Liver (tissue), 9 donors: ENCODE measurements around the gene PDS5A. TPM values are rescaled to one million over a fixed set of nuclear protein-coding genes. Genes with fewer than 3 reads are reported as not detected.

Experiments used
- DNase-seq: peaks from one replicate; pipeline ENCODE4 v3.0.0-alpha.2; 2017; ENCODE audit warnings: low spot score
- H3K27ac ChIP-seq, 2 donors: one replicate each; pipeline ENCODE4 v1.7.0; 2013; ENCODE audit warnings: inconsistent platforms in 2 of 2, low read length in 2 of 2, control low read depth in 1 of 2, low read depth in 1 of 2, mild to moderate bottlenecking in 1 of 2
- H3K27me3 ChIP-seq, 4 donors: one replicate each; pipeline versions ENCODE4 v1.6.1 to v1.7.0; 2013; ENCODE audit warnings: low read length in 3 of 4, inconsistent platforms in 1 of 4, mild to moderate bottlenecking in 1 of 4, moderate library complexity in 1 of 4; ENCODE audit not compliant: control insufficient read depth in 4 of 4, insufficient read depth in 4 of 4
- H3K36me3 ChIP-seq, 4 donors: one replicate each; pipeline versions ENCODE4 v1.6.1 to v1.7.0; 2013; ENCODE audit warnings: low read length in 3 of 4, mild to moderate bottlenecking in 3 of 4, low read depth in 1 of 4, moderate library complexity in 1 of 4; ENCODE audit not compliant: control insufficient read depth in 4 of 4, insufficient read depth in 3 of 4
- H3K4me1 ChIP-seq, 4 donors: one replicate each; pipeline versions ENCODE4 v1.6.1 to v1.7.0; 2013; ENCODE audit warnings: low read length in 3 of 4, mild to moderate bottlenecking in 3 of 4, moderate library complexity in 1 of 4; ENCODE audit not compliant: control insufficient read depth in 4 of 4, insufficient read depth in 4 of 4
- H3K4me3 ChIP-seq, 3 donors: one replicate each; pipeline versions ENCODE4 v1.6.1 to v1.7.0; 2013; ENCODE audit warnings: low read length in 3 of 3, control low read depth in 1 of 3, low read depth in 1 of 3, mild to moderate bottlenecking in 1 of 3
- H3K9ac ChIP-seq, 2 donors: one replicate each; pipeline ENCODE4 v1.7.0; 2013; ENCODE audit warnings: low read length in 2 of 2, mild to moderate bottlenecking in 2 of 2, moderate library complexity in 2 of 2, control low read depth in 1 of 2, low read depth in 1 of 2
- H3K9me3 ChIP-seq, 4 donors: one replicate each; pipeline versions ENCODE4 v1.6.1 to v1.7.0; 2013; ENCODE audit warnings: low read length in 3 of 4; ENCODE audit not compliant: control insufficient read depth in 4 of 4
- ATF3 ChIP-seq: IDR thresholded peaks from 2 replicates; pipeline ENCODE4 v1.6.1; 2016; ENCODE audit warnings: antibody characterized with exemption
- CTCF ChIP-seq: fragments of 150-350 bp; IDR thresholded peaks from 2 replicates; pipeline ENCODE4 v1.5.1; 2017; ENCODE audit warnings: improper control_type of control experiment, low read depth, low read length; ENCODE audit not compliant: missing input control
- FOXA1 ChIP-seq: IDR thresholded peaks from 2 replicates; pipeline ENCODE4 v1.6.1; 2016; ENCODE audit warnings: antibody characterized with exemption
- FOXA2 ChIP-seq: IDR thresholded peaks from 2 replicates; pipeline ENCODE4 v1.6.1; 2016; ENCODE audit warnings: antibody characterized with exemption
- GABPA ChIP-seq, 2 donors: IDR thresholded peaks in 1 of 2; conservative IDR thresholded peaks in 1 of 2; 2 replicates each; pipeline ENCODE4 v1.6.1; 2016; ENCODE audit warnings: antibody characterized with exemption in 2 of 2, mild to moderate bottlenecking in 1 of 2, moderate library complexity in 1 of 2
- HNF4A ChIP-seq, 2 donors: conservative IDR thresholded peaks; 2 replicates each; pipeline ENCODE4 v1.6.1; 2016; ENCODE audit warnings: antibody characterized with exemption in 2 of 2, mild to moderate bottlenecking in 2 of 2
- HNF4G ChIP-seq: IDR thresholded peaks from 2 replicates; pipeline ENCODE4 v1.6.1; 2016; ENCODE audit warnings: antibody characterized with exemption
- JUND ChIP-seq, 2 donors: IDR thresholded peaks; 2 replicates each; pipeline ENCODE4 v1.6.1; 2016; ENCODE audit warnings: antibody characterized with exemption in 2 of 2
- MAX ChIP-seq: IDR thresholded peaks from 2 replicates; pipeline ENCODE4 v1.6.1; 2016; ENCODE audit warnings: antibody characterized with exemption
- NR2F2 ChIP-seq: IDR thresholded peaks from 2 replicates; pipeline ENCODE4 v1.6.1; 2016; ENCODE audit warnings: antibody characterized with exemption
- RAD21 ChIP-seq, 2 donors: IDR thresholded peaks; 2 replicates each; pipeline ENCODE4 v1.6.1; 2016; ENCODE audit warnings: antibody characterized with exemption in 2 of 2, mild to moderate bottlenecking in 2 of 2
- REST ChIP-seq: IDR thresholded peaks from 2 replicates; pipeline ENCODE4 v1.6.1; 2016; ENCODE audit warnings: antibody characterized with exemption, mild to moderate bottlenecking
- SP1 ChIP-seq: IDR thresholded peaks from 2 replicates; pipeline ENCODE4 v1.6.1; 2018; ENCODE audit warnings: antibody characterized with exemption, mild to moderate bottlenecking
- TAF1 ChIP-seq: conservative IDR thresholded peaks from 2 replicates; pipeline ENCODE4 v1.6.1; 2016; ENCODE audit warnings: antibody characterized with exemption, mild to moderate bottlenecking
- YY1 ChIP-seq: IDR thresholded peaks from 2 replicates; pipeline ENCODE4 v1.6.1; 2016; ENCODE audit warnings: antibody characterized with exemption, mild to moderate bottlenecking
- ZBTB33 ChIP-seq: IDR thresholded peaks from 2 replicates; pipeline ENCODE4 v1.6.1; 2016; ENCODE audit warnings: antibody characterized with exemption
- WGBS: extraction: QIAGEN DNeasy Blood & Tissue Kit; methylation state at CpG from one replicate; pipeline ENCODE4 v1.1.7; 2013; 5-methylcytosine and 5-hydroxymethylcytosine counted together
- polyA plus RNA-seq, 2 donors: library from polyadenylated mRNA; stranded (reverse) in 1 of 2; unstranded in 1 of 2; fragments of 200-250 nt in 1 of 2; fragments of >200 nt in 1 of 2; fragmentation: Nextera tagmentation in 1 of 2; extraction: Ambion mirVana in 1 of 2; gene quantifications; one replicate each; pipeline versions ENCODE4 v1.2.1 to v1.2.3, GENCODE V29; 2013 to 2015
- total RNA-seq, 2 donors: library from RNA; depleted of rRNA; stranded (reverse); fragments of >200 nt; gene quantifications; one replicate each; pipeline ENCODE4 v1.2.3, GENCODE V29; 2014
- donor health status: healthy.
- donor health status: healthy.
- donor health status: healthy.
- donor health status: healthy.
- donor health status: healthy.

Gene PDS5A
- total and polyA plus RNA-seq, 4 donors, result 10.6 to 59.6 (median 25.9) TPM

GRCh38 chr4:39978904-39979303 is 1.2 kb upstream of the PDS5A start:
- peaks cover 0 to 4% (median 1%) of the 10 kb centered on the region in 4 donors for H3K36me3 ChIP-seq
- peak overlapping the region in 1 of 2 donors; percentile 14 for H3K9ac ChIP-seq
- H3K27me3 ChIP-seq, result no peaks in the 10 kb centered on the region
- peaks cover 2 to 19% (median 18%) of the 10 kb centered on the region in 4 donors for H3K4me1 ChIP-seq
- H3K27ac ChIP-seq, result peak overlapping the region; percentile 28 to 37
- peak overlapping the region in 1 of 3 donors; percentile 8 for H3K4me3 ChIP-seq
- no peak for DNase-seq
- no peaks in the 10 kb centered on the region for H3K9me3 ChIP-seq
- 48% methylated on average over 5 of the region's 5 CpGs for WGBS
- TF ChIP-seq JUND (IDR thresholded peaks at IDR 0.05), result no peak
- TF ChIP-seq RAD21 (IDR thresholded peaks at IDR 0.05), result no peak
- no peak for TF ChIP-seq YY1
- TF ChIP-seq ATF3, result no peak
- TF ChIP-seq FOXA1, result no peak
- TF ChIP-seq CTCF, result no peak
- no peak for TF ChIP-seq GABPA (IDR thresholded peaks at IDR 0.05 in 1 of 2, conservative IDR thresholded peaks at IDR 0.05 in 1 of 2)
- no peak for TF ChIP-seq HNF4A (conservative IDR thresholded peaks at IDR 0.05)
- no peak for TF ChIP-seq HNF4G
- TF ChIP-seq TAF1, result no peak
- no peak for TF ChIP-seq SP1
- no peak for TF ChIP-seq NR2F2
- no peak for TF ChIP-seq REST
- TF ChIP-seq FOXA2, result no peak

GRCh38 chr4:39978378-39978775 is 666 bp upstream of the PDS5A start:
- Histone ChIP-seq H3K27ac (peak overlapping the region; percentile 85 to 92), H3K9me3 (no peaks in the 10 kb centered on the region), H3K27me3 (no peaks in the 10 kb centered on the region), H3K4me1 (peaks cover 3 to 22% (median 21%) of the 10 kb centered on the region in 4 donors), H3K4me3 (peak overlapping the region; percentile 57 to 100 (median 68)), H3K9ac (peak overlapping the region; percentile 35 to 85), H3K36me3 (peaks cover 0 to 4% (median 2%) of the 10 kb centered on the region in 4 donors)
- 10% methylated on average over 5 of the region's 5 CpGs for WGBS
- DNase-seq, result no peak
- TF ChIP-seq FOXA1, result no peak
- TF ChIP-seq GABPA (IDR thresholded peaks at IDR 0.05 in 1 of 2, conservative IDR thresholded peaks at IDR 0.05 in 1 of 2), result no peak
- no peak for TF ChIP-seq HNF4A (conservative IDR thresholded peaks at IDR 0.05)
- no peak for TF ChIP-seq TAF1
- no peak for TF ChIP-seq MAX
- no peak for TF ChIP-seq REST
- TF ChIP-seq ZBTB33, result no peak
- no peak for TF ChIP-seq JUND (IDR thresholded peaks at IDR 0.05)
- TF ChIP-seq SP1, result no peak
- no peak for TF ChIP-seq NR2F2
- no peak for TF ChIP-seq YY1
